ENCODE data around the gene SUGCT. TPM values are rescaled to one million over a fixed set of nuclear protein-coding genes. Genes with fewer than 3 reads are reported as not detected.

The SUGCT gene
- total and polyA plus RNA-seq, 2 of the 8 experiments (the other 6 are each of a cell fraction or from before 2014, with no cell fraction given): 2.8 to 5.4 TPM

GRCh38 chr7:40715053-40715430 lies 580.2 kb downstream of the SUGCT start:
- POLR2A ChIA-PET (ENCODE audit: partially characterized antibody): no interaction called here
- no peak for TF ChIP-seq BACH1 (IDR thresholded peaks at IDR 0.05; ENCODE audit: low read length)
- no peak for TF ChIP-seq POU5F1 (IDR thresholded peaks at IDR 0.05; ENCODE audit: low read depth, low read length)
- TF ChIP-seq EZH2 (IDR thresholded peaks at IDR 0.05; ENCODE audit: low read depth, low read length, severe bottlenecking): no peak
- no peak for TF ChIP-seq RNF2 (IDR thresholded peaks at IDR 0.05; ENCODE audit: borderline replicate concordance, low read depth, low read length, missing control alignments, poor library complexity, severe bottlenecking)
- TF ChIP-seq NANOG (IDR thresholded peaks at IDR 0.05; ENCODE audit: insufficient read depth, low read depth, low read length, poor library complexity, severe bottlenecking): no peak
- TF ChIP-seq EGR1 (IDR thresholded peaks at IDR 0.05; ENCODE audit: borderline replicate concordance, low read depth, low read length): no peak
- no peak for TF ChIP-seq TAF7 (optimal IDR thresholded peaks at IDR 0.05; ENCODE audit: borderline replicate concordance, low read depth, low read length)
- TF ChIP-seq TBP (IDR thresholded peaks at IDR 0.05; ENCODE audit: low read depth, low read length): no peak
- TF ChIP-seq HDAC2 (IDR thresholded peaks at IDR 0.05; ENCODE audit: borderline replicate concordance in 1 of 2, low read depth in 2 of 2, low read length in 2 of 2): no peak
- TF ChIP-seq CTCF (IDR thresholded peaks at IDR 0.05; ENCODE audit: control extremely low read depth in 1 of 3, insufficient read depth in 1 of 3, low read depth in 1 of 3, low read length in 3 of 3): no peak
- TF ChIP-seq KDM5A (IDR thresholded peaks at IDR 0.05; ENCODE audit: low read length): no peak

More at GRCh38 chr7:40715053-40715430, 580.2 kb downstream of the SUGCT start:
- Histone ChIP-seq H3K36me3 (ENCODE audit: control insufficient read depth in 2 of 4, insufficient read depth in 4 of 4, low read length in 3 of 4) (no peaks in the 10 kb centered on the region), H3K4me3 (ENCODE audit: extremely low read depth in 1 of 4, insufficient read depth in 2 of 4, low read depth in 3 of 4, low read length in 4 of 4) (no peak overlapping the region), H3K27ac (ENCODE audit: low read depth, low read length) (no peak overlapping the region), H2BK20ac (ENCODE audit: low read length) (peak overlapping the region; percentile 11; the same call in 1 of the 2 replicates), H4K8ac (ENCODE audit: extremely low read depth, insufficient read depth, low read length) (no peak overlapping the region), H3K9ac (replicated peaks in 1 of 4; ENCODE audit: extremely low read depth in 1 of 4, low read depth in 3 of 4, low read length in 3 of 4) (no peak overlapping the region), H2BK5ac (ENCODE audit: low read depth, low read length) (peak overlapping the region; percentile 22; the same call in 1 of the 2 replicates), H3K4me1 (replicated peaks in 1 of 4; ENCODE audit: control insufficient read depth in 3 of 4, insufficient read depth in 4 of 4, low read length in 3 of 4) (peaks cover 0 to 12% (median 3%) of the 10 kb centered on the region in 4 experiments; a peak in 4 of 7 replicates), H3K79me2 (ENCODE audit: control insufficient read depth in 1 of 2, insufficient read depth in 2 of 2, low read length in 2 of 2) (no peaks in the 10 kb centered on the region), H2AFZ (ENCODE audit: low read length) (no peak overlapping the region), H4K91ac (replicated peaks; ENCODE audit: insufficient read length, low read length) (peak overlapping the region; percentile 13), H2BK12ac (ENCODE audit: low read depth, low read length) (no peak overlapping the region), H3K14ac (ENCODE audit: insufficient read length) (no peak overlapping the region), H3K23me2 (ENCODE audit: low read depth, low read length) (no peaks in the 10 kb centered on the region), H3K9me3 (ENCODE audit: insufficient read depth in 2 of 2, low read depth in 1 of 2, low read length in 1 of 2) (no peaks in the 10 kb centered on the region), H4K5ac (ENCODE audit: insufficient read length, low read depth, low read length) (no peak overlapping the region), H2BK120ac (replicated peaks; ENCODE audit: low read depth, low read length) (no peak overlapping the region), H3K18ac (ENCODE audit: extremely low read depth, low read length) (no peak overlapping the region), H3K4ac (replicated peaks; ENCODE audit: insufficient read length, low read depth, low read length) (no peak overlapping the region), H3K56ac (replicated peaks; ENCODE audit: insufficient read length, low read depth, low read length) (no peak overlapping the region), H3K4me2 (ENCODE audit: insufficient read depth in 1 of 2, low read depth in 2 of 2, low read length in 2 of 2) (no peak overlapping the region), H3K27me3 (replicated peaks in 1 of 4; ENCODE audit: control insufficient read depth in 3 of 4, extremely low read depth in 1 of 4, insufficient read depth in 3 of 4, low read length in 3 of 4) (no peaks in the 10 kb centered on the region), H2BK15ac (ENCODE audit: low read length) (no peak overlapping the region), H2AK5ac (ENCODE audit: low read depth, low read length) (no peak overlapping the region), H3K23ac (ENCODE audit: insufficient read length) (no peak overlapping the region), H4K20me1 (replicated peaks in 1 of 2; ENCODE audit: control insufficient read depth in 1 of 2, insufficient read depth in 2 of 2, low read length in 2 of 2) (no peaks in the 10 kb centered on the region), H3K79me1 (ENCODE audit: low read depth, low read length) (no peaks in the 10 kb centered on the region)
- CTCF ChIA-PET (ENCODE audit: partially characterized antibody): interaction anchor here (1.1 to 2.6 kb wide), 3 partner anchors 15 to 33 kb away, joined by 3 to 9 read pairs (median 4); no protein-coding TSS in a partner anchor
- WGBS, 2 experiments (ENCODE audit: extremely low coverage in 1 of 2, insufficient coverage in 1 of 2, insufficient read length in 1 of 2, insufficient replicate concordance in 2 of 2, low coverage in 1 of 2, low lambda C conversion rate in 2 of 2, missing lambda C conversion rate in 1 of 2): 95% methylated on average over 3 of the region's 3 CpGs; no CpG with 5 or more reads in 1 of the 2 experiments
- no peak for FAIRE-seq
- no peak for DNase-seq (ENCODE audit: low read depth in 1 of 2, low spot score in 2 of 2)
